GM18909 (cell line): ENCODE results near the gene VAV2.

Experiments
- ATAC-seq: cut with Tn5 transposase; IDR thresholded peaks from one replicate; pipeline ENCODE4 v1.9.1; 2021; ENCODE audit warnings: mild to moderate bottlenecking; ENCODE audit not compliant: unreplicated experiment, poor library complexity

Gene VAV2

GRCh38 chr9:133727277-133727875, 264.7 kb downstream of the VAV2 start:
- no peak for ATAC-seq

DNA sequence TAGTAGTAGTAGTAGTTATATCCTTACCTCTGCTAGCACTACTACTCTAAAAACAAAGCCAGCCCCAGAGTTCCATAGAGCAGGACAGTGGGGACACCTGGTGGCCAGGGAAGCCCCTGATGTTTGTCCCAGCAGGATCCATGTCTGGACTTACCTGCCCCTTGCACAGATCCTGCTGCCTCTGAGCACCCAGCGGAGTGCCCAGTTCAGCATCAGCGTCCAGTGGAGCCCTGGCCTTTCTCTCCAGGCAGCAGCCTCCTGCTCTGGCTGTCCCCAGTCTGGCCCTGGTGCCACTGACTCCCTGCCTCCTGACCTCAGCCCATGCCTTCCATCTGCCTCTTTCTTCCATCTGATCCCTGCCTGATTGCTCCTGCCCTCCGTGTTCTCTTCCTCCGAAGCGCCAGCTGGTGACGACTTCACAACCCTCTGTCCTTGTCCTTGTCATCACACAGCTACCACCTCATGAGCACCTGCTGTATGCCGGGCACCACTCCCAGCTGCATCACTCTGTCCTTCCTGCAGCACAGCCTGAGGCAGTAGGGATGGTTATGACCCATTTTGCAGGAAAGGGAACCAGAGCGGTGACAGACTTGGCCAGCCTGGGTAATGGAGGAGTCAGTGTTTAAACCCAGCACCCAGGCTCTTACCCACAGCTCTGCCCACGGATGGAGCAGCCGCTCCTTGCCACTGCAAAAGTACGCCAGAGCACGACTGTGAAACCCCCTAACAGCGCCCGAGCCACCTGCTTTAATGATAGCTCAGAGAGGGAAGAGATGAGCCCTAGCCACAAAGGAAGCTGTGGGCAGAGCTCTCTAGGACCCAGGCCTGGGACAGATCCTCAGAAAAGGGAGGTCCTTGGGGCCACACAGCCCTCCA, 265.5 kb downstream of the VAV2 start:
- no peak for ATAC-seq

GRCh38 chr9:133725886-133726285, 266.2 kb downstream of the VAV2 start:
- ATAC-seq, result no peak

- no peak for ATAC-seq
Observed at GRCh38 chr9:133718563-133719315, 273.4 kb downstream of the VAV2 start.

DNA sequence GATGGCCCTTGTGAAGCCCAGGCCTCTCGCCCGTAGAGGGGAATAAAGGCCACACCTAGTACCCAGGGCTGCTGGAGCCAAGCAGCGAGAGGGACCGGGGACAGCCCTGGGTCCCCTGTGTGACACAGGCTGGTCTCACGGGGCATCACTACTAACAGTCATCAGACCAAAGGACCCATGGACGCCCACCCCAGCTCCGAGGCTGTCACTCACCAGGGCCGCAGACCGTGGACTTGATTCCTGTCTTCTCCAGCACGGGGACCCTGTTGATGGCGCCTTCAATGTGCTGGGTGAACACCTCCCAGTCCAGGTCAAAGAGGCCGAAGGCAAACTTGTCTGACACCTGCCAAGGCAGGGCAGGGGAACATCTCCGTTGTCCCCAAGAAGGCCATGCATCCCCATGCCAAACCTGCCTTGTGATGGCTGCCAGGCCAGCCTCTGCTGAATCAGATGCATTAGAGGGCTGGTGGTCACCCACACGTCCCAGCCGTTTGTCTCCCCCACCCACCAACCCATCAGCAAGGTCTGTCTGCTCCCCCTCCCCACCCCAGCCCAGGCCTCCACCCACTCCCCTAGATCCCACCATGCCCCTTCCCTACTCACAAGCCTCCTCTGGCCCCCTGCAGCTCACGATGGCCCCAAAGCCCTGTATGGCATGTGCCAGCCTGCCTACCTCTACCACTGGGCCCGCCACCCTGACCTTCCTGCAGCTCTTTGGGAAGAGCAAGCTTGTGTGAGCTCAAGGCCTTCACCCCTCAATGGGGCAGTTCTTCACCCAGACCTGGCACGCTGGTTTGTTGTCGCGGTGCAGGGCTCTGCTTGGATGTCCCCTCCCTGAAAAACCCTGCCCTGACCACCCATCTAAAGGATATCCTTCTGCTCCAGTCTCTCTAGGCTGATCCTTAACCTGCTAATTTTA, 274.8 kb downstream of the VAV2 start:
- ATAC-seq, result no peak

DNA sequence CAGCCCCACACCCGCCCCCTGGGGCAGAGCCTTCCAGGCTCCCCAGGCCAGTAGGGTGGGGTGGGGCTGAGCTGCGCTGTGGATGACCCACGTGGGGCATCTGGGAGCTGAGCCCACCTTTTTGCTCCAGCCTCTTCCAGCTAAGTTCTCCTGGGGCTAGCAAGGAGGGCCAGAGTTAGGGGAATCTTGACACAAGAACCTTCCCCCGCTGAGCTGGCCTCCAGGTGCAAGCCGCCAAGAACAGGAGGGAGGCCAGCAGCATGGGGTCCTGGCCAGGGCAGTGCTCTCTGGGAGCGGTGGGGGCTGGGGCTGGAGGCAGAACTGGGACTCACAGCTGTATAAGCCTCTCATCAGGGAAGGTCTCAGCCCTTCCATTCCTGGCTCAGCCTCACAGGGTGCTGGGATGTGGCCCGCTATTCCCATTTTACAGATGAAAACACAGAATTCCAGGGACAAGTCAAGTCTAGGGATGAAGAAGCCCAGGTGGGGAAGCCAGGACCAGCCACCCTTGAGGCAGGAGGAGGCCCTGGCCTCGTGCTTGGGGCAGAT, 275.5 kb downstream of the VAV2 start:
- ATAC-seq, result no peak

DNA sequence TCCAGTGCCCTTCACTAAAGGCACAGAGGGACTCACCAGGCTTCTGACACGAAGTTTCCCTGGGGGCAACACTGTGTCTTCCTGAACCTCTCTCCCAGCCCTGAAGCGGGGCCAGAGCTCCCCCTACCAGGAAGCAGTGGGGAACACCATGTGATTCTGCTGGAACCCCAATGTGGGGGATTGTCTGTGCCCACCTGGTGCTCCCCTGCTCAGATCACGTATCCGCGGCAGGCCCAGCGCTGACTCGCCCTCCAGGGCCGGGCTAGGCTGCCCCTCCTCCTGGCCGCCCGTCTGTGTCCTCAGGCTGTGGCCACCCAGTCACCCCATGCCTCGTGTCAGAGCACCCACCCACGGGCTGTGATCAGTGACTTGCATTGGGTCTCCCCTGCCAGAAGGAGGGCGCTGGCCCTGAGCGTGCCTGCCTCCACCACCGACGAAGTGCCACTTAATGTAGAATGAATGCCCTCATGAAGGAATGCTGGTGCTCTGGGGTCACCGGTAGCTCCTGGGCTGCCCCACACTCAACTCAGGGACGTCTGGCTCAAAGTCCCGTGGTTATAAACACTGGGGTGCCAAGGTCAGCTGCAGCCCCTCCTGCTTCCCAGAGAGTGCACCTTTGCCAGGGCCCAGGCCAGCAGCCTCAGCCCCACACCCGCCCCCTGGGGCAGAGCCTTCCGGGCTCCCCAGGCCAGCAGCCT, 276.1 kb downstream of the VAV2 start:
- no peak for ATAC-seq

- no peak for ATAC-seq
Observed at GRCh38 chr9:133715295-133715865, 276.7 kb downstream of the VAV2 start.

- ATAC-seq, result no peak
Observed at GRCh38 chr9:133714606-133715294, 277.4 kb downstream of the VAV2 start.

- no peak for ATAC-seq
Observed at GRCh38 chr9:133713960-133714495, 278.1 kb downstream of the VAV2 start.

DNA sequence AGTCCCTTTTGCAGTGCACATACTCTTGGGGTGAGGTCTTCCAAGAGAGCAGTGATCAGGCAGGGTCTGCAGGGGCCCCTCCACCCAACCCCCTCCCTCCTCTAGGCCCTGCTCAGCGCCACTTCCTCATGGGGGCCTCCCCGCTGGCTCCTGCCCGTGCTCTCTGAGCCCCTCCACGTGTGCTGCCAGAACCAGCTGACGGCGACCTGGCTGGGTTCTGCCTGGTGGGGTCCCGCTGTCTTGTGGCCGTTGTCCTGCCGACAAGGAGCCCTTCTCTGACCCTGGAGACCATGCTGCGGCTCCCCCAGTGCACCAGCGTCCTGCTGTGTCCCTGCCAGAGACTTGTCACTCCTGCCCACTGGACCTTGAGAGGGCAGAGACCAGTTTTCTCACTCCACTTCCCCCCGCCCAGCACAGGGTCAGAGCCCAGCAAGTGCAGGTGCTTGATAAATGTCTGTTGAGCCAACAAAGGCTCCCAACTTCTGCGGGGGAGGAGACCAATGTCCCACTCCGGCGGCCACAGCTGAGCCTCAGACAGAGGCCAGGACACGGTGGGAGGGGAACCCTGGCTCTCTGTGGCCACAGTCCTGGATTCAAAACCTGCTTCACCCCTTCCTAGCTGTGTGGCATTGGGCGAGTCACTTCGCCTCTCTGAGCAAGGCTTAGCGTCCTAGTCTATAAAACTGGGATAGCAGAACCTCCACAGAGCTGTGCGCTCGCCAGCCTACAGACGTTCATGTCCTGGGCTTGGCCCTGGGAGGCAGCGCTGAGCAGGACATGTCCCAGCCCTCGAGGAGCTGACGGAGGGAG, 278.8 kb downstream of the VAV2 start:
- ATAC-seq, result no peak

DNA sequence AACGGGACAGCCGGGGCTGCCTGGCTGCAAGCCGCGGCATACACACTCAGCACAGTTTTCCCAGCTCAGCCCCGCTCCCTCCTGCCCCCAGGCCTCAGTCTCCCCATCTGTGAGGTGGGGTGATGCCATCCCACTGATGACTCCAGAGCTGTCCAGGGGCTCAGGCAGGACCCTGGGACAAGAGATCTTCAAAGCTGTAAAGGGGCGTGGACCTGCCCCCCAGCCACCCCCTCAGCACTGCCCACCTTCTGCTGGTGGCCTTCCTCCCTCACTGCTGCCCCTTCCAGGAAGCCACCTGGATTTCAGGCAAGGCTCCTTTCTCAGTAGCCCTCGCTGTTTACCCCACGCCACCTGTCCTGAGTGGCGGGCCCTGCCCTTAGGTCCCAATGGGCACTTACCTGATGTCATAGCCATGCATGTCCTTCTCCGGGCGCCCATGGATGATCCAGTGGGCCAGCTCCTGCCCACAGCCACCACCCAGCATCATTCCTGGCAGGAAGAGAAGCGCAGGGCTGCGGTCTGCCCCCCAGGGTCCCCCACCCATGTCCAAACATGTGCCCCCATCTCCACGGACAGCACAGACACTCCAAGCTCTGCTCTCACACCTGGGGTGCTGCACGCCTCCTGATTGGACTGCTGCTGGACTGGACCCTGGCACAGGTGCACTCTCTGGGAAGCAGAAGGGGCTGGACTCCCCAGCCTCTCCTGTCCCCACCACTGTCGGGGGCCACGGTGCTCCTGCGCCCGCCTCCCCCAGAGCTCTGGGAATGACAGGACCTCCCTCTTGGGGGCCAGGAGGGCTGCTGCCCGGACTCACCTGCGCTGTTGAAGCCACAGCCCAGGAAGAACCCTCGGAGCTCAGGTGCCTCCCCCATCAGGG, 279.7 kb downstream of the VAV2 start:
- no peak for ATAC-seq
